K562 (cell line): ENCODE data around the gene TMEM158. TPM values are rescaled to one million over a fixed set of nuclear protein-coding genes. Genes with fewer than 3 reads are reported as not detected.
A peak's percentile ranks its signal among the peaks of the same experiment; 100 is the strongest.

Source experiments
- AFF1 ChIP-seq, 2 experiments: fragments of 450-650 bp; IDR thresholded peaks; 2 replicates each; pipeline ENCODE4 v1.6.1; 2018; ENCODE audit warnings: mild to moderate bottlenecking in 2 of 2, low read depth in 1 of 2; ENCODE audit not compliant: partially characterized antibody in 2 of 2
- DLX4 ChIP-seq: fragments of 250-450 bp; sonication (Bioruptor Pico); IDR thresholded peaks from 2 replicates; pipeline ENCODE4 v1.6.1; 2021; ENCODE audit warnings: mild to moderate bottlenecking
- EGR1 ChIP-seq: fragments of 450-650 bp; conservative IDR thresholded peaks from 2 replicates; pipeline ENCODE4 v1.6.1; 2017; ENCODE audit warnings: mild to moderate bottlenecking
- FOXO4 ChIP-seq: fragments of 450-650 bp; formaldehyde crosslinking; IDR thresholded peaks from 2 replicates; pipeline ENCODE4 v1.4.0; 2020; ENCODE audit warnings: mild to moderate bottlenecking, moderate library complexity
- HDAC2 ChIP-seq: fragments of 450-650 bp; IDR thresholded peaks from 2 replicates; pipeline ENCODE4 v1.6.1; 2016; ENCODE audit warnings: mild to moderate bottlenecking
- MGA ChIP-seq: fragments of 450-650 bp; IDR thresholded peaks from 2 replicates; pipeline ENCODE4 v1.6.1; 2016; ENCODE audit warnings: mild to moderate bottlenecking, moderate library complexity
- RBM15 ChIP-seq: fragments of 200-400 bp; formaldehyde crosslinking; IDR thresholded peaks from 2 replicates; pipeline ENCODE4 v1.6.1; 2018; ENCODE audit warnings: mild to moderate bottlenecking, low read length, moderate library complexity; ENCODE audit not compliant: insufficient read depth
- ZBTB34 ChIP-seq: fragments of 250-450 bp; sonication (Bioruptor Pico); IDR thresholded peaks from 2 replicates; pipeline ENCODE4 v1.8.0; 2021; ENCODE audit warnings: mild to moderate bottlenecking, moderate library complexity
- polyA plus RNA-seq, 8 experiments: library from polyadenylated mRNA; depleted of rRNA in 4 of 8; stranded (reverse) in 5 of 8; unstranded in 3 of 8; fragments of >200 nt; fragmentation: Nextera tagmentation in 2 of 8; fragmentation: Illumina TruSeq in 1 of 8; extraction: Ambion mirVana in 2 of 8; extraction: Trizol in 1 of 8; gene quantifications; 2 replicates each; pipeline versions ENCODE4 v1.2.1 to v1.2.3, GENCODE V29; 2011 to 2014; ENCODE audit warnings: inconsistent platforms in 1 of 8, missing spikeins in 1 of 8
- total RNA-seq, 7 experiments: library from RNA; depleted of rRNA in 6 of 7; stranded (reverse); fragments of >200 nt in 6 of 7; fragmentation: Illumina TruSeq in 2 of 7; extraction: Trizol in 2 of 7; gene quantifications; 2 replicates each; pipeline versions ENCODE4 v1.2.1 to v1.2.3, GENCODE V29; 2011 to 2021; ENCODE audit warnings: low replicate concordance in 1 of 7

TMEM158 gene
- total and polyA plus RNA-seq, 9 of the 15 experiments (the other 6 are each of a cell fraction or from before 2014, with no cell fraction given): 2.2 to 46.5 (median 8.4) TPM

GRCh38 chr3:45269952-45270351 lies 43.9 kb upstream of the TMEM158 start (continued):
- TF ChIP-seq MGA: peak; percentile 98
- TF ChIP-seq RBM15: no peak
- peak in 1 of 2 experiments; percentile 75 for TF ChIP-seq AFF1 (IDR thresholded peaks at IDR 0.05; ENCODE audit: low read depth in 1 of 2, partially characterized antibody in 2 of 2)
- TF ChIP-seq ZBTB34: no peak
- peak; percentile 75; the same call in 1 of the 2 replicates for TF ChIP-seq HDAC2
- TF ChIP-seq DLX4 (CRISPR knock-in tag): no peak
- no peak for TF ChIP-seq EGR1
- TF ChIP-seq FOXO4 (CRISPR knock-in tag): no peak
